HCT116 (cell line): Measurements from ENCODE around the gene C1QTNF12.

ENCODE experiments used
- CTCF ChIP-seq, 3 experiments: fragments of 200-600 bp in 1 of 3; sonication (generic) in 1 of 3; IDR thresholded peaks in 2 of 3; conservative IDR thresholded peaks in 1 of 3; 2 replicates each; pipeline ENCODE4 v1.5.1; 2012 to 2017; ENCODE audit warnings: low read depth in 2 of 3, low read length in 2 of 3, antibody characterized with exemption in 1 of 3, borderline replicate concordance in 1 of 3, control low read depth in 1 of 3, mild to moderate bottlenecking in 1 of 3, mixed read lengths in 1 of 3, mixed run types in 1 of 3, moderate library complexity in 1 of 3; ENCODE audit not compliant: insufficient read depth in 1 of 3
- EZH2 ChIP-seq: fragments of 200-600 bp; sonication (generic); IDR thresholded peaks from 2 replicates; pipeline ENCODE4 v1.6.1; 2017; ENCODE audit warnings: antibody characterized with exemption, mixed run types
- POLR2A ChIP-seq: IDR thresholded peaks from 2 replicates; pipeline ENCODE4 v1.7.0; 2011; ENCODE audit warnings: borderline replicate concordance; ENCODE audit not compliant: insufficient read depth, insufficient read length; ENCODE audit errors: extremely low read depth
- SP1 ChIP-seq: IDR thresholded peaks from 2 replicates; pipeline ENCODE4 v1.6.1; 2012; ENCODE audit warnings: low read depth

GRCh38 chr1:1272341-1273208 is 26.1 kb upstream of the C1QTNF12 start:
- TF ChIP-seq SP1, result peak; percentile 87
- no peak for TF ChIP-seq CTCF (IDR thresholded peaks at IDR 0.05 in 2 of 3, conservative IDR thresholded peaks at IDR 0.05 in 1 of 3; ENCODE audit: borderline replicate concordance in 1 of 3, insufficient read depth in 1 of 3, low read depth in 2 of 3, low read length in 2 of 3)
- TF ChIP-seq EZH2, result no peak
- no peak for TF ChIP-seq POLR2A
